ENCODE data around the gene ALOX5AP. TPM values are rescaled to one million over a fixed set of nuclear protein-coding genes. Genes with fewer than 3 reads are reported as not detected.

The ALOX5AP gene
- total and polyA plus RNA-seq, 10 of the 15 experiments (the other 5 are each of a cell fraction or from before 2014, with no cell fraction given): 45.9 to 426 (median 109) TPM

GRCh38 chr13:30745906-30746686 lies 10.8 kb downstream of the ALOX5AP start:
- Histone ChIP-seq H3K79me2 (ENCODE audit: control insufficient read depth, insufficient read depth, low read length) (no peaks in the 10 kb centered on the region), H3K36me3 (ENCODE audit: control insufficient read depth in 2 of 2, insufficient read depth in 2 of 2, low read length in 1 of 2) (peaks cover 0 to 2% of the 10 kb centered on the region in 2 experiments; a peak in 1 of 4 replicates), H3K4me3 (no peak overlapping the region), H2AFZ (ENCODE audit: control insufficient read depth, low read depth, low read length) (no peak overlapping the region), H3K9me3 (replicated peaks; ENCODE audit: control insufficient read depth, insufficient read depth, low read length) (no peaks in the 10 kb centered on the region; the same call in 2 of the 3 replicates), H3K4me2 (ENCODE audit: control insufficient read depth, insufficient read depth) (no peak overlapping the region), H3K27ac (ENCODE audit: control insufficient read depth, insufficient read depth) (no peak overlapping the region), H3K27me3 (replicated peaks in 1 of 2; ENCODE audit: control insufficient read depth in 2 of 2, insufficient read depth in 2 of 2, low read length in 1 of 2) (no peaks in the 10 kb centered on the region), H3K9ac (ENCODE audit: control insufficient read depth, insufficient read depth, low read length) (no peak overlapping the region), H4K20me1 (ENCODE audit: control insufficient read depth, insufficient read depth) (no peaks in the 10 kb centered on the region; the same call in 1 of the 2 replicates), H3K4me1 (ENCODE audit: control insufficient read depth, insufficient read depth, low read length) (peaks cover 18% of the 10 kb centered on the region)
- peak; percentile 44; the same call in 1 of the 2 replicates for TF ChIP-seq ZBTB40 (IDR thresholded peaks at IDR 0.05; ENCODE audit: borderline replicate concordance)
- TF ChIP-seq PML (IDR thresholded peaks at IDR 0.05; ENCODE audit: low read length): no peak
- peak; percentile 61; the same call in 1 of the 2 replicates for TF ChIP-seq NR2F1 (conservative IDR thresholded peaks at IDR 0.05)
- peak; percentile 60; the same call in 1 of the 2 replicates for TF ChIP-seq SPI1 (IDR thresholded peaks at IDR 0.05; ENCODE audit: borderline replicate concordance, insufficient read depth, low read depth, low read length)
- DNase-seq (ENCODE audit: low read depth, low spot score) (no peak), ATAC-seq (peak; percentile 12; the same call in 2 of the 3 replicates), FAIRE-seq (no peak)
- BruUV-seq (replicated peaks): no TSS peak
- 48% methylated on average over 9 of the region's 9 CpGs for WGBS (ENCODE audit: insufficient coverage, insufficient replicate concordance, low lambda C conversion rate, missing lambda C conversion rate)
- intact Hi-C loops (cut with micrococcal nuclease; ENCODE audit: unreplicated experiment) (loop anchor here (2.0 kb wide), 3 partner anchors 19 to 71 kb away; no protein-coding TSS in a partner anchor), in situ Hi-C loops (cut with MboI) (no loop called here)
- ChIA-PET POLR2A (interaction anchor here (0.5 to 1.2 kb wide), 3 partner anchors 11 to 54 kb away, joined by 3 to 4 read pairs (median 3); partner anchors contain the start of gene ALOX5AP), CTCF (interaction anchor here (1.5 kb wide), 1 partner anchor 14 kb away, joined by 3 read pairs; no protein-coding TSS in a partner anchor), RAD21 (ENCODE audit: unreplicated experiment) (interaction anchor here (0.6 to 1.7 kb wide), 8 partner anchors 9 to 52 kb away, joined by 3 to 6 read pairs (median 3); partner anchors contain the start of gene ALOX5AP), SMC1A (ENCODE audit: uncharacterized antibody, unreplicated experiment) (interaction anchor here (1.2 to 3.3 kb wide), 7 partner anchors 9 to 130 kb away, joined by 3 to 19 read pairs (median 6); no protein-coding TSS in a partner anchor)

All from GM12878 (cell line).